HepG2 (cell line): ENCODE measurements around the gene CSK. TPM values are rescaled to one million over a fixed set of nuclear protein-coding genes. Genes with fewer than 3 reads are reported as not detected.

ENCODE experiments used
- ATAC-seq: fragments of 200-7000 bp; cut with Tn5 transposase; 3 replicates; pipeline ENCODE4 v1.9.1; 2020; ENCODE audit warnings: mild to moderate bottlenecking, moderate library complexity
- BruUV-seq: library from RNA; stranded (reverse); fragments of 400-500 nt; replicated peaks from 2 replicates; lab custom pipeline; 2021; lab: Mats Ljungman, UMichigan
- CTCF ChIA-PET: fragments of 300-600 bp; formaldehyde crosslinking; extraction: SDS; loops from one replicate; lab custom pipeline; 2021; ENCODE audit warnings: low total read pairs, inconsistent platforms, low intra/inter-chr PET ratio; lab: Yijun Ruan, JAX
- POLR2A ChIA-PET: fragments of 350-600 bp; sonication (Branson Sonifier 250); formaldehyde crosslinking; loops from one replicate; lab custom pipeline; 2020; ENCODE audit warnings: antibody characterized with exemption, inconsistent platforms; lab: Yijun Ruan, JAX
- DNase-seq: peaks from one replicate; pipeline ENCODE4 v3.0.0-alpha.2; 2015; ENCODE audit warnings: low spot score
- FAIRE-seq: peaks from 3 replicates; lab custom pipeline; 2011; peaks lifted over from hg19 to GRCh38; lab: Jason Lieb, UNC
- H2AFZ ChIP-seq: one replicate; pipeline ENCODE4 v1.6.1; 2011; ENCODE audit warnings: low read length, inconsistent platforms
- H3K27ac ChIP-seq: fragments of 300-600 bp; 3 replicates; pipeline ENCODE4 v1.8.0; 2011; ENCODE audit warnings: mixed run types, mild to moderate bottlenecking, mixed read lengths, low read length, inconsistent platforms; ENCODE audit not compliant: insufficient read depth; ENCODE audit errors: extremely low read length
- H3K27me3 ChIP-seq, 2 experiments: fragments of 200-600 bp in 1 of 2; 2 replicates in 1 of 2; 3 replicates in 1 of 2; pipeline versions ENCODE4 v1.6.0 to v1.8.0; 2011; ENCODE audit warnings: low read length in 2 of 2, mild to moderate bottlenecking in 2 of 2, moderate library complexity in 2 of 2, inconsistent platforms in 1 of 2; ENCODE audit not compliant: insufficient read depth in 2 of 2, control insufficient read depth in 1 of 2
- H3K36me3 ChIP-seq, 2 experiments: fragments of 200-600 bp in 1 of 2; replicated peaks in 1 of 2; 2 replicates in 1 of 2; 3 replicates in 1 of 2; pipeline versions ENCODE4 v1.5.1 to v1.8.0; 2011; ENCODE audit warnings: low read length in 2 of 2, inconsistent platforms in 1 of 2; ENCODE audit not compliant: insufficient read depth in 2 of 2, control insufficient read depth in 1 of 2
- H3K4me1 ChIP-seq: 2 replicates; pipeline ENCODE4 v1.5.1; 2012; ENCODE audit warnings: low read length, inconsistent platforms; ENCODE audit not compliant: insufficient read depth
- H3K4me2 ChIP-seq: 2 replicates; pipeline ENCODE4 v1.6.0; 2011; ENCODE audit warnings: low read depth, low read length, inconsistent platforms
- H3K4me3 ChIP-seq, 3 experiments: fragments of 200-600 bp in 1 of 3; sonication (generic), shearing (Covaris generic) in 1 of 3; replicated peaks in 1 of 3; 2 replicates each; pipeline ENCODE4 v1.5.1; 2011 to 2016; ENCODE audit warnings: low read length in 3 of 3, inconsistent platforms in 2 of 3, low read depth in 2 of 3, mild to moderate bottlenecking in 2 of 3, control low read depth in 1 of 3, mixed read lengths in 1 of 3; ENCODE audit not compliant: insufficient read depth in 1 of 3
- H3K79me2 ChIP-seq: one replicate; pipeline ENCODE4 v1.6.1; 2011; ENCODE audit warnings: low read length, inconsistent platforms; ENCODE audit not compliant: insufficient read depth
- H3K9ac ChIP-seq: 2 replicates; pipeline ENCODE4 v1.6.0; 2011; ENCODE audit warnings: mild to moderate bottlenecking, low read depth, low read length, inconsistent platforms; ENCODE audit not compliant: insufficient read depth
- H3K9me3 ChIP-seq: 2 replicates; pipeline ENCODE4 v1.5.1; 2012; ENCODE audit warnings: mild to moderate bottlenecking, low read length
- H4K20me1 ChIP-seq: 2 replicates; pipeline ENCODE4 v1.6.0; 2011; ENCODE audit warnings: inconsistent platforms, mild to moderate bottlenecking, low read length, moderate library complexity; ENCODE audit not compliant: insufficient read depth
- ETV5 ChIP-seq: IDR thresholded peaks from 2 replicates; pipeline ENCODE4 v1.6.1; 2018; ENCODE audit warnings: missing biosample characterization, missing genetic modification reagents, inconsistent platforms, borderline replicate concordance
- HDAC1 ChIP-seq: sonication (generic); formaldehyde crosslinking; IDR thresholded peaks from 2 replicates; pipeline ENCODE4 v1.5.1; 2020; ENCODE audit warnings: mild to moderate bottlenecking, missing genetic modification reagents
- RAD21 ChIP-seq: fragments of 450-650 bp; formaldehyde crosslinking; IDR thresholded peaks from 2 replicates; pipeline ENCODE4 v1.5.0; 2020; ENCODE audit warnings: mild to moderate bottlenecking
- RERE ChIP-seq: IDR thresholded peaks from 2 replicates; pipeline ENCODE4 v1.6.1; 2016; ENCODE audit warnings: low read depth, missing genetic modification reagents, missing compliant biosample characterization
- SP5 ChIP-seq: IDR thresholded peaks from 2 replicates; pipeline ENCODE4 v1.6.1; 2016; ENCODE audit warnings: low read depth, borderline replicate concordance
- ZNF121 ChIP-seq: sonication (generic); formaldehyde crosslinking; IDR thresholded peaks from 2 replicates; pipeline ENCODE4 v1.5.0; 2020; ENCODE audit warnings: mild to moderate bottlenecking, missing genetic modification reagents
- ZNF451 ChIP-seq: sonication (generic); formaldehyde crosslinking; IDR thresholded peaks from 2 replicates; pipeline ENCODE4 v1.5.0; 2020; ENCODE audit warnings: mild to moderate bottlenecking, missing genetic modification reagents
- ZNF512B ChIP-seq: sonication (generic); formaldehyde crosslinking; IDR thresholded peaks from 2 replicates; pipeline ENCODE4 v1.5.1; 2020; ENCODE audit warnings: missing genetic modification reagents, mild to moderate bottlenecking, borderline replicate concordance
- ZNF598 ChIP-seq: sonication (generic); formaldehyde crosslinking; IDR thresholded peaks from 2 replicates; pipeline ENCODE4 v1.5.1; 2020; ENCODE audit warnings: mild to moderate bottlenecking, missing genetic modification reagents, borderline replicate concordance
- WGBS: methylation state at CpG from one replicate; pipeline ENCODE4 v1.1.6; 2017; ENCODE audit warnings: low lambda C conversion rate; 5-methylcytosine and 5-hydroxymethylcytosine counted together
- in situ Hi-C: cut with HindIII; loops from 2 replicates; pipeline ENCODE4 v1.10.0; 2017; ENCODE audit warnings: low pct_unique_long_range_greater_than_20kb; ENCODE audit not compliant: extremely low pct_ligation_motif_present
- intact Hi-C: fragments of 100-400 bp; cut with micrococcal nuclease; formaldehyde crosslinking; loops from one replicate; pipeline ENCODE4 v1.10.0; 2022; ENCODE audit not compliant: unreplicated experiment
- polyA plus RNA-seq, 8 experiments: library from polyadenylated mRNA; depleted of rRNA in 3 of 8; stranded (reverse) in 7 of 8; unstranded in 1 of 8; fragments of >200 nt; fragmentation: Illumina TruSeq in 4 of 8; extraction: Trizol in 4 of 8; gene quantifications; 2 replicates each; pipeline versions ENCODE4 v1.2.1 to v1.2.3, GENCODE V29; 2011 to 2016; ENCODE audit warnings: low read depth in 4 of 8, missing spikeins in 1 of 8, mixed read lengths in 1 of 8; ENCODE audit not compliant: insufficient read depth in 1 of 8
- total RNA-seq, 5 experiments: library from RNA; depleted of rRNA; stranded (reverse); fragments of >200 nt; fragmentation: Illumina TruSeq; extraction: Trizol; gene quantifications; 2 replicates each; pipeline ENCODE4 v1.2.3, GENCODE V29; 2016; ENCODE audit warnings: low read depth in 1 of 5

Gene CSK
- total and polyA plus RNA-seq, 2 of the 13 experiments (the other 11 are each of a cell fraction or from before 2014, with no cell fraction given) = 12.5 to 21.3 TPM

- no peaks in the 10 kb centered on the region for H3K9me3 ChIP-seq
- H3K4me2 ChIP-seq = no peak overlapping the region; the same call in 1 of the 2 replicates
- no TSS peak for BruUV-seq
- no peaks in the 10 kb centered on the region for H3K36me3 ChIP-seq
- H3K9ac ChIP-seq = no peak overlapping the region
- CTCF ChIA-PET = no interaction called here
- no peak for TF ChIP-seq RAD21 (CRISPR knock-in tag)
- TF ChIP-seq ZNF451 = no peak
- no peak for TF ChIP-seq ZNF512B (CRISPR knock-in tag)
- intact Hi-C loops (no loop called here), in situ Hi-C loops (loop anchor here (10.0 kb wide), 1 partner anchor 180 kb away; the partner anchor contains the start of gene RPP25)
- no peaks in the 10 kb centered on the region for H3K27me3 ChIP-seq
- no peaks in the 10 kb centered on the region for H4K20me1 ChIP-seq
- POLR2A ChIA-PET = no interaction called here
- no peak for ATAC-seq
- no peak overlapping the region for H3K27ac ChIP-seq
- H3K79me2 ChIP-seq = no peaks in the 10 kb centered on the region
- no peak for DNase-seq
- peaks cover 92% of the 10 kb centered on the region for H3K4me1 ChIP-seq
- H3K4me3 ChIP-seq = no peak overlapping the region
- 0% methylated on average over 3 of the region's 5 CpGs for WGBS
- H2AFZ ChIP-seq = no peak overlapping the region
- FAIRE-seq = no peak
These were observed 6.7 kb upstream of the CSK start for GRCh38 chr15:74775132-74775562.

- ATAC-seq = no peak
- DNase-seq = no peak
- H4K20me1 ChIP-seq = no peaks in the 10 kb centered on the region
- in situ Hi-C loops (loop anchor here (10.0 kb wide), 1 partner anchor 179 kb away; the partner anchor contains the start of gene RPP25), intact Hi-C loops (no loop called here)
- H3K4me2 ChIP-seq = no peak overlapping the region
- 76% methylated on average over 4 of the region's 4 CpGs for WGBS
- peaks cover 92% of the 10 kb centered on the region for H3K4me1 ChIP-seq
- H3K36me3 ChIP-seq = no peaks in the 10 kb centered on the region
- H3K27me3 ChIP-seq = no peaks in the 10 kb centered on the region
- CTCF ChIA-PET = no interaction called here
- no peak overlapping the region for H3K4me3 ChIP-seq
- BruUV-seq = no TSS peak
- FAIRE-seq = no peak
- H3K9ac ChIP-seq = no peak overlapping the region
- no peaks in the 10 kb centered on the region for H3K79me2 ChIP-seq
- no peak overlapping the region for H3K27ac ChIP-seq
- POLR2A ChIA-PET = interaction anchor here (1.8 to 2.2 kb wide), 2 partner anchors 12 to 16 kb away, joined by 7 read pairs; no protein-coding TSS in a partner anchor
- H3K9me3 ChIP-seq = no peaks in the 10 kb centered on the region
- H2AFZ ChIP-seq = no peak overlapping the region
- TF ChIP-seq HDAC1 (CRISPR knock-in tag) (no peak), RERE (CRISPR knock-in tag) (no peak), SP5 (CRISPR knock-in tag) (no peak), ZNF121 (CRISPR knock-in tag) (no peak), ZNF598 (CRISPR knock-in tag) (no peak), ETV5 (CRISPR knock-in tag) (no peak)
These were observed 6.0 kb upstream of the CSK start for GRCh38 chr15:74775894-74776293.
